ENCODE results near the gene WDR45B.

DNA sequence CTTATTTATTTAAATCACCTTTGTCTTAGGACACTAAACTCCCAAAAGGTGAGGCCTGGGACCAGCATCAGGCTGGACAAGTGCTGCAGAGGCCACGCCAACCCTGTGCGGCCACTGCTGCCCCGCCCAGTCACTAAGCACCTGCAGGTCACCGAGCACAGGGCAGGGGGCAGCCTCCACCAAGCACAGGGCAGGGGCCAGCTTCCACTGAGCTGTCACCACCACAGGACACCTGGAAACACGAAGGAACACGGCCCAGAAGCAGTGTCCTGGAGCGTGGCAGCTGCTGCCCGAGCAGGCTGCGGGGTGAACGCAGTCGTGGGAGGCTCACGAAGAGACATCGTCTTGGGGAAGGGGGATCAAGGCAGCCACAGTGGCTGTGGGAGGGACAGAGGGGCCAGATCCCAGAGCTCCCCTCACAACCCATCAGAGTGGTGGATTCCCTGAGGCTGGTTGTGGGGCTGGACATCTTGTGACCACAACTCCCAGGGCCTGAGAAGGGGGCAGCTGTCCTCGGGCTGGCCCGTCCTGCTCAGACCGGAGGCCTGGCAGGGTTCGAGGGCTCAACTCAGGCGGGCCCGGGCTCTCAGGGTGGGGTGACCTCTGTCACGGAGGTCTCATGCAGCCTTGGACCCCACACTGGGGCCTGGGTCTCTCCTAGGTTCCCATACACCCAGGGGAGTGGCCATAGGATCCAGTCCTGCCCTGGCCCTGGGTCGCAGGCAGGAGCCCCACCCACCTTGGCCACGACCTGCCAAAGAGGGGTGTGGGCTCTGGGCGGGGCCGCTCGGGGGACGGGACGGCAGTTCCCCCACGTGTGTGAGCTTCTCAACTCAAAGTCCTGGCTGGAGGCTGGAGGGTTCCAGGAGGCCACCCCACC is 31.6 kb upstream of the WDR45B start:
- TF ChIP-seq, protein P1, sequence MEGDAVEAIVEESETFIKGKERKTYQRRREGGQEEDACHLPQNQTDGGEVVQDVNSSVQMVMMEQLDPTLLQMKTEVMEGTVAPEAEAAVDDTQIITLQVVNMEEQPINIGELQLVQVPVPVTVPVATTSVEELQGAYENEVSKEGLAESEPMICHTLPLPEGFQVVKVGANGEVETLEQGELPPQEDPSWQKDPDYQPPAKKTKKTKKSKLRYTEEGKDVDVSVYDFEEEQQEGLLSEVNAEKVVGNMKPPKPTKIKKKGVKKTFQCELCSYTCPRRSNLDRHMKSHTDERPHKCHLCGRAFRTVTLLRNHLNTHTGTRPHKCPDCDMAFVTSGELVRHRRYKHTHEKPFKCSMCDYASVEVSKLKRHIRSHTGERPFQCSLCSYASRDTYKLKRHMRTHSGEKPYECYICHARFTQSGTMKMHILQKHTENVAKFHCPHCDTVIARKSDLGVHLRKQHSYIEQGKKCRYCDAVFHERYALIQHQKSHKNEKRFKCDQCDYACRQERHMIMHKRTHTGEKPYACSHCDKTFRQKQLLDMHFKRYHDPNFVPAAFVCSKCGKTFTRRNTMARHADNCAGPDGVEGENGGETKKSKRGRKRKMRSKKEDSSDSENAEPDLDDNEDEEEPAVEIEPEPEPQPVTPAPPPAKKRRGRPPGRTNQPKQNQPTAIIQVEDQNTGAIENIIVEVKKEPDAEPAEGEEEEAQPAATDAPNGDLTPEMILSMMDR (IDR thresholded peaks at IDR 0.05): no peak
- TF ChIP-seq POLR2A (IDR thresholded peaks at IDR 0.05): no peak
